ENCODE results near the gene LCE3D. TPM values are rescaled to one million over a fixed set of nuclear protein-coding genes. Genes with fewer than 3 reads are reported as not detected.
"Not testable (repeated sequence)": the region's sequence is repeated elsewhere in the genome, so short reads cannot be mapped to it uniquely, and the experiment has no call there.

The LCE3D gene
- total RNA-seq (2014; rRNA removed; shearing (Covaris generic)): not detected in 2 replicates
- not detected in 2 replicates for polyA plus RNA-seq (2014; cell fraction: nucleus; rRNA removed)

GRCh38 chr1:152580433-152580832 lies at the start of gene LCE3D:
Gene LCE3D, minus strand, starts transcription at chr1:152580516. Its CDS starts 580 bp downstream, at chr1:152579936.
- no peak for DNase-seq (ENCODE audit: extremely low read depth, low read depth)

- no peak for DNase-seq (ENCODE audit: extremely low read depth, low read depth)
These were observed 46.4 kb upstream of the LCE3D start for GRCh38 chr1:152626744-152627143.

GRCh38 chr1:152623203-152623844 lies 43.0 kb upstream of the LCE3D start:
- no peak for DNase-seq (ENCODE audit: extremely low read depth, low read depth)

- DNase-seq (ENCODE audit: extremely low read depth, low read depth): no peak
These were observed 42.5 kb upstream of the LCE3D start, which contains the start of gene LCE3A for GRCh38 chr1:152622803-152623202. Gene LCE3A, minus strand, starts transcription at chr1:152623103. Its CDS starts 0 bp downstream, at chr1:152623103.

- no peak for DNase-seq (ENCODE audit: extremely low read depth, low read depth)
These were observed 41.7 kb upstream of the LCE3D start for GRCh38 chr1:152621993-152622392.

- DNase-seq (ENCODE audit: extremely low read depth, low read depth): no peak
These were observed 33.2 kb upstream of the LCE3D start, which contains the start of gene LCE3B for GRCh38 chr1:152613511-152613910. Gene LCE3B, plus strand, starts transcription at chr1:152613811. Its CDS starts 0 bp downstream, at chr1:152613811.

GRCh38 chr1:152599934-152600333 lies 19.6 kb upstream of the LCE3D start, which contains the start of gene LCE3C:
Gene LCE3C, plus strand, starts transcription at chr1:152600234. Its CDS starts 498 bp downstream, at chr1:152600732.
- DNase-seq (ENCODE audit: extremely low read depth, low read depth): no peak

GRCh38 chr1:152596986-152597385 lies 16.7 kb upstream of the LCE3D start:
- no peak for DNase-seq (ENCODE audit: extremely low read depth, low read depth)

- no peak for DNase-seq (ENCODE audit: extremely low read depth, low read depth)
These were observed 5.3 kb upstream of the LCE3D start for GRCh38 chr1:152585586-152585985.

GRCh38 chr1:152582647-152583046 lies 2.3 kb upstream of the LCE3D start:
- peak; percentile 25 for DNase-seq (ENCODE audit: extremely low read depth, low read depth)

GRCh38 chr1:152579526-152579925 lies 790 bp downstream of the LCE3D start:
- DNase-seq (ENCODE audit: extremely low read depth, low read depth): not testable (repeated sequence)

- no peak for DNase-seq (ENCODE audit: extremely low read depth, low read depth)
These were observed 3.1 kb downstream of the LCE3D start for GRCh38 chr1:152577168-152577567.

GRCh38 chr1:152566681-152567080 lies 13.6 kb downstream of the LCE3D start, which contains the start of gene LCE3E:
Gene LCE3E, minus strand, starts transcription at chr1:152566780. Its CDS starts 572 bp downstream, at chr1:152566208.
- no peak for DNase-seq (ENCODE audit: extremely low read depth, low read depth)

- no peak for DNase-seq (ENCODE audit: extremely low read depth, low read depth)
These were observed 14.6 kb downstream of the LCE3D start for GRCh38 chr1:152565535-152566215.

GRCh38 chr1:152565115-152565514 lies 15.2 kb downstream of the LCE3D start:
- DNase-seq (ENCODE audit: extremely low read depth, low read depth): no peak

GRCh38 chr1:152548358-152548757 lies 32.0 kb downstream of the LCE3D start:
- DNase-seq (ENCODE audit: extremely low read depth, low read depth): not testable (repeated sequence)

GRCh38 chr1:152546704-152547103 lies 33.6 kb downstream of the LCE3D start:
- no peak for DNase-seq (ENCODE audit: extremely low read depth, low read depth)

- DNase-seq (ENCODE audit: extremely low read depth, low read depth): no peak
These were observed 36.5 kb downstream of the LCE3D start for GRCh38 chr1:152543820-152544219.

- no peak for DNase-seq (ENCODE audit: extremely low read depth, low read depth)
These were observed 40.4 kb downstream of the LCE3D start for GRCh38 chr1:152539901-152540300.

- DNase-seq (ENCODE audit: extremely low read depth, low read depth): no peak
These were observed 42.8 kb downstream of the LCE3D start for GRCh38 chr1:152537496-152537895.

- no peak for DNase-seq (ENCODE audit: extremely low read depth, low read depth)
These were observed 44.5 kb downstream of the LCE3D start for GRCh38 chr1:152535774-152536173.
